DND-41 (cell line): ENCODE data around the gene OR2V2.

Experiments used
- ATAC-seq: fragments of 200-7000 bp; cut with Tn5 transposase; 3 replicates; pipeline ENCODE4 v1.9.1; 2021; ENCODE audit warnings: low read depth; ENCODE audit not compliant: insufficient read depth
- DNase-seq: peaks from one replicate; pipeline ENCODE4 v3.0.0-alpha.2; 2020
- H2AFZ ChIP-seq: 2 replicates; pipeline ENCODE4 v1.6.0; 2012; ENCODE audit warnings: low read depth, low read length
- H3K27ac ChIP-seq: 2 replicates; pipeline ENCODE4 v1.5.1; 2012; ENCODE audit warnings: low read length, inconsistent platforms
- H3K27me3 ChIP-seq: fragments of 200-600 bp; sonication (generic); 2 replicates; pipeline ENCODE4 v1.6.0; 2012; ENCODE audit warnings: low read length, mild to moderate bottlenecking, inconsistent platforms; ENCODE audit not compliant: insufficient read depth, poor library complexity
- H3K36me3 ChIP-seq: 2 replicates; pipeline ENCODE4 v1.5.1; 2012; ENCODE audit warnings: low read length, inconsistent platforms; ENCODE audit not compliant: insufficient read depth
- H3K4me1 ChIP-seq: 2 replicates; pipeline ENCODE4 v1.5.1; 2012; ENCODE audit warnings: mild to moderate bottlenecking, low read length; ENCODE audit not compliant: insufficient read depth
- H3K4me2 ChIP-seq: 2 replicates; pipeline ENCODE4 v1.6.0; 2012; ENCODE audit warnings: mild to moderate bottlenecking, moderate library complexity, low read length, inconsistent platforms; ENCODE audit not compliant: insufficient read depth
- H3K4me3 ChIP-seq, 2 experiments: fragments of 200-600 bp in 1 of 2; shearing (Covaris generic) in 1 of 2; 2 replicates each; pipeline ENCODE4 v1.5.1; 2012 to 2016; ENCODE audit warnings: inconsistent platforms in 2 of 2, low read length in 2 of 2, mild to moderate bottlenecking in 2 of 2, low read depth in 1 of 2, moderate library complexity in 1 of 2
- H3K79me2 ChIP-seq: 2 replicates; pipeline ENCODE4 v1.6.0; 2012; ENCODE audit warnings: low read length, inconsistent platforms; ENCODE audit not compliant: insufficient read depth
- H3K9ac ChIP-seq: 2 replicates; pipeline ENCODE4 v1.6.0; 2012; ENCODE audit warnings: low read depth, mild to moderate bottlenecking, inconsistent platforms, low read length, moderate library complexity
- H3K9me3 ChIP-seq: 2 replicates; pipeline ENCODE4 v1.5.1; 2012; ENCODE audit warnings: low read length, moderate library complexity, mild to moderate bottlenecking, inconsistent platforms; ENCODE audit not compliant: insufficient read depth, severe bottlenecking
- H4K20me1 ChIP-seq: 2 replicates; pipeline ENCODE4 v1.6.0; 2012; ENCODE audit warnings: low read length; ENCODE audit not compliant: insufficient read depth
- CTCF ChIP-seq: IDR thresholded peaks from 2 replicates; pipeline ENCODE4 v1.5.1; 2012; ENCODE audit warnings: borderline replicate concordance, low read length, moderate library complexity, mild to moderate bottlenecking; ENCODE audit not compliant: poor library complexity, severe bottlenecking; ENCODE audit errors: extremely low read depth
- EZH2 ChIP-seq: IDR thresholded peaks from 3 replicates; pipeline ENCODE4 v1.6.1; 2012; ENCODE audit warnings: borderline replicate concordance, low read depth, mild to moderate bottlenecking, moderate library complexity, low read length, inconsistent platforms; ENCODE audit not compliant: severe bottlenecking

The OR2V2 gene

GRCh38 chr5:181204826-181205760, 57.7 kb downstream of the OR2V2 start, which contains the start of gene TRIM7:
Gene TRIM7 (minus strand): TSS chr5:181205196. CDS start chr5:181205110, 86 bp downstream.
- H3K4me3 ChIP-seq = peak within 1 kb of the TSS; percentile 8 to 64; a peak in 3 of 4 replicates
- TF ChIP-seq CTCF = no peak
- peak; percentile 82 for TF ChIP-seq EZH2
- no peak within 1 kb of the TSS for H3K27ac ChIP-seq
- peaks cover 38% of the 10 kb centered on the region for H3K27me3 ChIP-seq
- H4K20me1 ChIP-seq = 0 out of 2 replicates have a peak, but pooled peaks cover 3% of the 10 kb centered on the region
- ATAC-seq = no peak
- H3K9ac ChIP-seq = peak within 1 kb of the TSS; percentile 58
- peak within 1 kb of the TSS; percentile 62 for H2AFZ ChIP-seq
- H3K36me3 ChIP-seq = no peaks in the 10 kb centered on the region
- no peak for DNase-seq
- H3K79me2 ChIP-seq = no peaks in the 10 kb centered on the region
- no peaks in the 10 kb centered on the region for H3K9me3 ChIP-seq
- H3K4me2 ChIP-seq = peak within 1 kb of the TSS; percentile 73
- H3K4me1 ChIP-seq = peaks cover 49% of the 10 kb centered on the region

- 0 out of 2 replicates have a peak, but pooled peaks cover 3% of the 10 kb centered on the region for H4K20me1 ChIP-seq
- no peaks in the 10 kb centered on the region for H3K79me2 ChIP-seq
- H2AFZ ChIP-seq = peak overlapping the region; percentile 49; the same call in 1 of the 2 replicates
- DNase-seq = no peak
- peaks cover 49% of the 10 kb centered on the region for H3K4me1 ChIP-seq
- peak; percentile 61 for TF ChIP-seq EZH2
- no peak for TF ChIP-seq CTCF
- H3K4me2 ChIP-seq = peak overlapping the region; percentile 73
- peak overlapping the region; percentile 5 to 64; a peak in 3 of 4 replicates for H3K4me3 ChIP-seq
- H3K9ac ChIP-seq = peak overlapping the region; percentile 58
- H3K27me3 ChIP-seq = peaks cover 38% of the 10 kb centered on the region
- no peak overlapping the region for H3K27ac ChIP-seq
- ATAC-seq = no peak
- H3K36me3 ChIP-seq = no peaks in the 10 kb centered on the region
- no peaks in the 10 kb centered on the region for H3K9me3 ChIP-seq
These were observed 58.6 kb downstream of the OR2V2 start for GRCh38 chr5:181205761-181206649.

GRCh38 chr5:181207214-181207959, 60.0 kb downstream of the OR2V2 start:
- Histone ChIP-seq H3K79me2 (no peaks in the 10 kb centered on the region), H2AFZ (peak overlapping the region; percentile 72), H3K4me1 (peaks cover 49% of the 10 kb centered on the region), H3K4me2 (peak overlapping the region; percentile 73), H3K27me3 (peaks cover 36% of the 10 kb centered on the region), H3K9me3 (no peaks in the 10 kb centered on the region), H3K36me3 (no peaks in the 10 kb centered on the region), H3K4me3 (peak overlapping the region; percentile 32 to 64; a peak in 3 of 4 replicates), H3K27ac (peak overlapping the region; percentile 52), H3K9ac (peak overlapping the region; percentile 58), H4K20me1 (0 out of 2 replicates have a peak, but pooled peaks cover 3% of the 10 kb centered on the region)
- no peak for TF ChIP-seq CTCF
- no peak for TF ChIP-seq EZH2
- DNase-seq = peak; percentile 85
- peak; percentile 55 for ATAC-seq
